Bronchial epithelial cell (primary cell): ENCODE results near the gene CRELD1. TPM values are rescaled to one million over a fixed set of nuclear protein-coding genes. Genes with fewer than 3 reads are reported as not detected.

Experiments used
- DNase-seq: peaks from one replicate; pipeline ENCODE4 v3.0.0-alpha.2; 2010; ENCODE audit warnings: low read depth
- FAIRE-seq: peaks from 2 replicates; lab custom pipeline; 2011; peaks lifted over from hg19 to GRCh38; lab: Jason Lieb, UNC
- H3K27me3 ChIP-seq: 2 replicates; pipeline ENCODE4 v1.5.1; 2011; ENCODE audit warnings: low read length; ENCODE audit not compliant: control insufficient read depth, insufficient read depth
- H3K36me3 ChIP-seq: 2 replicates; pipeline ENCODE4 v1.5.1; 2011; ENCODE audit warnings: low read length; ENCODE audit not compliant: control insufficient read depth, insufficient read depth
- H3K4me3 ChIP-seq: 2 replicates; pipeline ENCODE4 v1.5.1; 2011; ENCODE audit warnings: mild to moderate bottlenecking, low read depth, low read length, control low read depth
- total RNA-seq: library from RNA; depleted of rRNA; stranded (reverse); fragments of >200 nt; gene quantifications from 2 replicates; pipeline ENCODE4 v1.2.1, GENCODE V29; 2014
- TF ChIP-seq, protein P1 (sequence below): IDR thresholded peaks from 2 replicates; pipeline ENCODE4 v1.5.1; 2011; ENCODE audit warnings: mild to moderate bottlenecking, moderate library complexity, low read length, control low read depth, inconsistent platforms; ENCODE audit not compliant: insufficient read depth, severe bottlenecking

The CRELD1 gene
- total RNA-seq, 1 donor from 2014 or later, result 35.8 TPM

DNA sequence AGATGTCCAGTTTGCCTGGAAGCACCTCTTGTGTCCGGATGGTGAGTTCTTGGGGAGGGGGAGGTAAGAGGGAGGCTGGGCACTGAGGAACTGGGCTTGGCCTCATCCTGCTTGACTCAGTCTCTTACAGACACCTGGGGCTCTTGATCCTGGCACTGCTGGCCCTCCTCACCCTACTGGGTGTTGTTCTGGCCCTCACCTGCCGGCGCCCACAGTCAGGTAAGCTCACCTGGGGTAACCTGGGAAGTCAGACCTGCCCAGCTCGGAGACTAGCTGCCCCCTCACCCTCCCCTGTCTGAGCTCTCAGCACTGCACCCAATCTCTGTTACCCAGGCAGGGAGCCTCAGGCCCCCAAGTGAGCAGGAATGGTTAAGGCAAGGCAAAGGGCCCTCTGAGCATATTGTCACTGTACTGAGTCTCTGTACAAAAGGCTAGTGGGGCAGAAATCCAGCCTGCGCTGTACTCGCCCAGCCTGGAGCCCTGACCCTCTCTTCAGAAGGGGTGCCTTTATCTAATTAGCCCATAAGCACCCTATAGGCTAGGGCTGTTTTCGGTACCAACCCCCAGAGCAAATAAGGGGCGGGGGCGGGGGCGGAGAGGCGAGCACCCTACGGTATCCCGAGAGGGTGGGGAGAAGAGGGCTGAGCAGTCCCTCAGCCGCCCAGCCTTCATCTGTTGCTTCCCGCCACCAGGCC, 18.9 kb upstream of the CRELD1 start:
- TF ChIP-seq, protein P1, sequence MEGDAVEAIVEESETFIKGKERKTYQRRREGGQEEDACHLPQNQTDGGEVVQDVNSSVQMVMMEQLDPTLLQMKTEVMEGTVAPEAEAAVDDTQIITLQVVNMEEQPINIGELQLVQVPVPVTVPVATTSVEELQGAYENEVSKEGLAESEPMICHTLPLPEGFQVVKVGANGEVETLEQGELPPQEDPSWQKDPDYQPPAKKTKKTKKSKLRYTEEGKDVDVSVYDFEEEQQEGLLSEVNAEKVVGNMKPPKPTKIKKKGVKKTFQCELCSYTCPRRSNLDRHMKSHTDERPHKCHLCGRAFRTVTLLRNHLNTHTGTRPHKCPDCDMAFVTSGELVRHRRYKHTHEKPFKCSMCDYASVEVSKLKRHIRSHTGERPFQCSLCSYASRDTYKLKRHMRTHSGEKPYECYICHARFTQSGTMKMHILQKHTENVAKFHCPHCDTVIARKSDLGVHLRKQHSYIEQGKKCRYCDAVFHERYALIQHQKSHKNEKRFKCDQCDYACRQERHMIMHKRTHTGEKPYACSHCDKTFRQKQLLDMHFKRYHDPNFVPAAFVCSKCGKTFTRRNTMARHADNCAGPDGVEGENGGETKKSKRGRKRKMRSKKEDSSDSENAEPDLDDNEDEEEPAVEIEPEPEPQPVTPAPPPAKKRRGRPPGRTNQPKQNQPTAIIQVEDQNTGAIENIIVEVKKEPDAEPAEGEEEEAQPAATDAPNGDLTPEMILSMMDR, result no peak
- H3K4me3 ChIP-seq, result no peak overlapping the region
- H3K27me3 ChIP-seq, result no peaks in the 10 kb centered on the region
- DNase-seq (no peak), FAIRE-seq (no peak)
- H3K36me3 ChIP-seq, result peaks cover 7% of the 10 kb centered on the region

DNA sequence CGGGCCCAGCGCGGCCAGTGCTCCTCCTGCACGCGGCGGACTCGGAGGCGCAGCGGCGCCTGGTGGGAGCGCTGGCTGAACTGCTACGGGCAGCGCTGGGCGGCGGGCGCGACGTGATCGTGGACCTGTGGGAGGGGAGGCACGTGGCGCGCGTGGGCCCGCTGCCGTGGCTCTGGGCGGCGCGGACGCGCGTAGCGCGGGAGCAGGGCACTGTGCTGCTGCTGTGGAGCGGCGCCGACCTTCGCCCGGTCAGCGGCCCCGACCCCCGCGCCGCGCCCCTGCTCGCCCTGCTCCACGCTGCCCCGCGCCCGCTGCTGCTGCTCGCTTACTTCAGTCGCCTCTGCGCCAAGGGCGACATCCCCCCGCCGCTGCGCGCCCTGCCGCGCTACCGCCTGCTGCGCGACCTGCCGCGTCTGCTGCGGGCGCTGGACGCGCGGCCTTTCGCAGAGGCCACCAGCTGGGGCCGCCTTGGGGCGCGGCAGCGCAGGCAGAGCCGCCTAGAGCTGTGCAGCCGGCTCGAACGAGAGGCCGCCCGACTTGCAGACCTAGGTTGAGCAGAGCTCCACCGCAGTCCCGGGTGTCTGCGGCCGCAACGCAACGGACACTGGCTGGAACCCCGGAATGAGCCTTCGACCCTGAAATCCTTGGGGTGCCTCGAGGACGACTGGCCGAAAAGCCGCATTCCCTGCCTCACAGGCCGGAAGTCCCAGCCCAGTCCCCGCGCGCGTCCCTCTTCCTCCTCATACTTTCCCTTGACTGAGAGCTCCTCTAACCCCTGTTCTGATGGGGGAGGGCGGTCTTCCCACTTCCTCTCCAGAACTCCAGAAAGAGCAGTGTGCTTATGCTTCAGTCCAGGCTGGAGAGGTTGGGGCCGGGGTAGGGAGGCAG, 18.1 kb upstream of the CRELD1 start:
- FAIRE-seq (no peak), DNase-seq (peak; percentile 23)
- Histone ChIP-seq H3K36me3 (peaks cover 9% of the 10 kb centered on the region), H3K27me3 (no peaks in the 10 kb centered on the region), H3K4me3 (peak overlapping the region; percentile 19)
- TF ChIP-seq, protein P1, result peak; percentile 50

DNA sequence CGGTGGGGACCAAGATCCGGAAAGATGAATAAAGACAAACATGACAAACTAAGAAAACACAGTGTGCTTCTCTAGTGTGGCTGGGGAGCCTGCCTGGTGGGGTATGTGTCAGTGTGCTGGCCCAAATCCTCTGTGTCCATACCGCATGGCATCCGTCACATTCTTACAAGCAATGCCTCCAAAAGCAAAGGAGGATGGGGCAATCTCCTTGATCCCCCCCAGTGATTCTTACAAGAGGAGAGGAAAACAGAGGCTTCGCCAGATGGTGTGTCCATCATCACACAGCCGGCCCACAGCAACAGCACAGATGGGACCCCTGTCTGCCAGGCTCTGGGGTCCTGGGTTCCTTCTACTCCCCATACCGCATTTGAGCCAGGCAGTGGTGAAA, 17.3 kb upstream of the CRELD1 start:
- H3K4me3 ChIP-seq, result no peak overlapping the region
- FAIRE-seq, result no peak
- TF ChIP-seq, protein P1, result no peak
- H3K36me3 ChIP-seq, result peaks cover 8% of the 10 kb centered on the region
- DNase-seq, result peak; percentile 45
- no peaks in the 10 kb centered on the region for H3K27me3 ChIP-seq

DNA sequence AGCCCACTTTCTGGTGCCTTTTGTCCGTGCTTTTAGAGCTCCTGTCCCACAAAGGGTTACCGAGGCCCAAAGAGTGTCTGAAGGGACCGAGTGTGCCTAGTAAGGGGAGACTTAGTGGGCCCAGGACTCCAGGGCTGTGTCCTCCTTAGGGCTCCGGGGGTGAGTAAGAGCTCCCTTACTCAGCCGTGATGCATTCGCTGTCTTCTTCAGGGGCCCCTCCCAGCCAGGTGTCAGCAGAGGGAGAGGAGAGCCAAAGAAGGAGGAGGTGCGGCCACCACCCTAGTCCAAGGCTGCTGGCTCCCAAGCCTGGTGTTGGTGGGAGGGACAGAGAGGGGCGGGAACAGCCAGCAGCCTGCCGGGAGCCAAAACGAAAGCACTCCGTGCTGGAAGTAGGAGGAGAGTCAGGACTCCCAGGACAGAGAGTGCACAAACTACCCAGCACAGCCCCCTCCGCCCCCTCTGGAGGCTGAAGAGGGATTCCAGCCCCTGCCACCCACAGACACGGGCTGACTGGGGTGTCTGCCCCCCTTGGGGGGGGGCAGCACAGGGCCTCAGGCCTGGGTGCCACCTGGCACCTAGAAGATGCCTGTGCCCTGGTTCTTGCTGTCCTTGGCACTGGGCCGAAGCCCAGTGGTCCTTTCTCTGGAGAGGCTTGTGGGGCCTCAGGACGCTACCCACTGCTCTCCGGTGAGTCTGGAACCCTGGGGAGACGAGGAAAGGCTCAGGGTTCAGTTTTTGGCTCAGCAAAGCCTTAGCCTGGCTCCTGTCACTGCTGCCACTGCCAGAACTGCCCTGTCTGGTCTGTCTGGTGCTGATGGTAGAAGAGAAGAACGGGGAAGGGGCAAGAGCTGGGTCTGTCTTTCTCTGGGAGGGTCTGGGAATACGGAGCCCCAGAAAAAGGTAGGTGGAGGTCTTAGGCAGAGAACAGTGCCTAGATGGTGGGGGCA, 16.6 kb upstream of the CRELD1 start, which contains the start of gene IL17RC:
Gene IL17RC, plus strand, starts transcription at position 365 of the 947 bp plus-strand sequence. Its CDS starts 218 bp downstream, at position 583.
- peak within 1 kb of the TSS; percentile 42 for H3K4me3 ChIP-seq
- peaks cover 4% of the 10 kb centered on the region for H3K36me3 ChIP-seq
- no peaks in the 10 kb centered on the region for H3K27me3 ChIP-seq
- DNase-seq (peak; percentile 97), FAIRE-seq (no peak)
- TF ChIP-seq, protein P1, result no peak

- FAIRE-seq (no peak), DNase-seq (no peak)
- TF ChIP-seq, protein P1, result no peak
- Histone ChIP-seq H3K27me3 (no peaks in the 10 kb centered on the region), H3K36me3 (peaks cover 4% of the 10 kb centered on the region), H3K4me3 (no peak overlapping the region)
Observed at GRCh38 chr3:9917820-9918219, 15.8 kb upstream of the CRELD1 start.
